ENCODE measurements around the gene ZNF280C.

Gene ZNF280C

DNA sequence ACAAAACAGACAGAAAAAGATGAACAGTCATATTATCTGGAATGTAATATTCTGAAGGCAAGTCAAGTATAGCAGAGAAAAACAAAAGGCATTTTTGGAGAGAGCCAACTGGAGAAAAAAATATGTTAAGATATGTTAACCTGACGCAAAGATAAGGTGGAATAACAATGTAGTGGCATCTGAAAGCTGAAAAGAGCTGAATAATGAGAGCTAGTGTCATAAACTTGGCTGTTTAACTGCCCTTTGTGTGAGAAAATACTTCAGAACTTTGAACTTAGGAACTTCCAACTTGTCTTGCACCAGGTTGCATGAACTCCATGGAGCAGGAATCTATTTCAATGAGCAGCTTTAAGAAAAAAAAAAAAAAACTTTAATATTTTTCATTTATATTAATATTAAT is 64.1 kb downstream of the ZNF280C start:
- no peaks in the 10 kb centered on the region for H4K20me1 ChIP-seq (ENCODE audit: low read depth, low read length)
- no peaks in the 10 kb centered on the region for H3K9me3 ChIP-seq (ENCODE audit: insufficient read depth, low read length)
- no peaks in the 10 kb centered on the region for H3K9me2 ChIP-seq (replicated peaks; ENCODE audit: insufficient read depth, low read length)
- no peaks in the 10 kb centered on the region for H3K79me2 ChIP-seq (ENCODE audit: insufficient read depth, low read length)
- no peak overlapping the region for H2AFZ ChIP-seq (ENCODE audit: low read depth, low read length, severe bottlenecking)
- peaks cover 4% of the 10 kb centered on the region; the same call in 1 of the 2 replicates for H3K36me3 ChIP-seq (ENCODE audit: low read length)
- no peak overlapping the region for H3K27ac ChIP-seq (ENCODE audit: low read depth, low read length)
- no peak overlapping the region for H3K4me3 ChIP-seq (ENCODE audit: insufficient read depth, low read length, poor library complexity, severe bottlenecking)
- no peak overlapping the region for H3K4me2 ChIP-seq (ENCODE audit: low read depth, low read length, poor library complexity, severe bottlenecking)
- TF ChIP-seq EZH2phosphoT487 (conservative IDR thresholded peaks at IDR 0.05; ENCODE audit: low read length) = no peak
- TF ChIP-seq, protein P1, sequence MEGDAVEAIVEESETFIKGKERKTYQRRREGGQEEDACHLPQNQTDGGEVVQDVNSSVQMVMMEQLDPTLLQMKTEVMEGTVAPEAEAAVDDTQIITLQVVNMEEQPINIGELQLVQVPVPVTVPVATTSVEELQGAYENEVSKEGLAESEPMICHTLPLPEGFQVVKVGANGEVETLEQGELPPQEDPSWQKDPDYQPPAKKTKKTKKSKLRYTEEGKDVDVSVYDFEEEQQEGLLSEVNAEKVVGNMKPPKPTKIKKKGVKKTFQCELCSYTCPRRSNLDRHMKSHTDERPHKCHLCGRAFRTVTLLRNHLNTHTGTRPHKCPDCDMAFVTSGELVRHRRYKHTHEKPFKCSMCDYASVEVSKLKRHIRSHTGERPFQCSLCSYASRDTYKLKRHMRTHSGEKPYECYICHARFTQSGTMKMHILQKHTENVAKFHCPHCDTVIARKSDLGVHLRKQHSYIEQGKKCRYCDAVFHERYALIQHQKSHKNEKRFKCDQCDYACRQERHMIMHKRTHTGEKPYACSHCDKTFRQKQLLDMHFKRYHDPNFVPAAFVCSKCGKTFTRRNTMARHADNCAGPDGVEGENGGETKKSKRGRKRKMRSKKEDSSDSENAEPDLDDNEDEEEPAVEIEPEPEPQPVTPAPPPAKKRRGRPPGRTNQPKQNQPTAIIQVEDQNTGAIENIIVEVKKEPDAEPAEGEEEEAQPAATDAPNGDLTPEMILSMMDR (IDR thresholded peaks at IDR 0.05; ENCODE audit: insufficient read depth, low read length, poor library complexity, severe bottlenecking) = no peak
- no peaks in the 10 kb centered on the region for H3K27me3 ChIP-seq (ENCODE audit: low read length)
- H3F3A ChIP-seq (ENCODE audit: insufficient read depth) = no peaks in the 10 kb centered on the region; the same call in 1 of the 2 replicates
- no peak overlapping the region for H3K9ac ChIP-seq (ENCODE audit: low read length)

DNA sequence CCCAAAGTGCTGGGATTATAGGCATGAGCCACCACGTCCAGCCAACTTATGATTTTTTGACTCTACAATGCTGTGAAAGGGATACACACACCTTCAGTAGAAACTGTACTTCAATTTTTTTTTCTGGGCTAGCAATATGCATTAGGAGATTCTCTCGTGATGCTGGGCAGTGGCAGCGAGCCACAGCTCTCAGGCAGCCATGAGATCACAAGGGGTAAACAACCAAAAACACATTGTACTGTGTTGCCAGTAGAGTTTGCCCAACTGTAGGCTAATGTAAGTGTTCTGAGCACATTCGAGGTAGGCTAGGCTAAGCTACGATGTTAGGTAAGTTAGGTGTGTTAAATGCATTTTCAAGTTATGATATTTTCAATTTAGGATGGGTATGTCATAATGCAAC is 71.2 kb downstream of the ZNF280C start:
- Histone ChIP-seq H3K4me2 (ENCODE audit: low read depth, low read length, poor library complexity, severe bottlenecking) (no peak overlapping the region), H2AFZ (ENCODE audit: low read depth, low read length, severe bottlenecking) (no peak overlapping the region), H3K27ac (ENCODE audit: low read depth, low read length) (no peak overlapping the region), H3K79me2 (ENCODE audit: insufficient read depth, low read length) (no peaks in the 10 kb centered on the region), H3K4me3 (ENCODE audit: insufficient read depth, low read length, poor library complexity, severe bottlenecking) (no peak overlapping the region), H3K27me3 (ENCODE audit: low read length) (no peaks in the 10 kb centered on the region), H3K9ac (ENCODE audit: low read length) (no peak overlapping the region), H3K9me3 (ENCODE audit: insufficient read depth, low read length) (no peaks in the 10 kb centered on the region), H3F3A (ENCODE audit: insufficient read depth) (no peaks in the 10 kb centered on the region), H3K36me3 (ENCODE audit: low read length) (no peaks in the 10 kb centered on the region; the same call in 1 of the 2 replicates), H3K9me2 (replicated peaks; ENCODE audit: insufficient read depth, low read length) (no peaks in the 10 kb centered on the region), H4K20me1 (ENCODE audit: low read depth, low read length) (no peaks in the 10 kb centered on the region)
- TF ChIP-seq, protein P1 (IDR thresholded peaks at IDR 0.05; ENCODE audit: insufficient read depth, low read length, poor library complexity, severe bottlenecking) = no peak
- TF ChIP-seq EZH2phosphoT487 (conservative IDR thresholded peaks at IDR 0.05; ENCODE audit: low read length) = no peak

DNA sequence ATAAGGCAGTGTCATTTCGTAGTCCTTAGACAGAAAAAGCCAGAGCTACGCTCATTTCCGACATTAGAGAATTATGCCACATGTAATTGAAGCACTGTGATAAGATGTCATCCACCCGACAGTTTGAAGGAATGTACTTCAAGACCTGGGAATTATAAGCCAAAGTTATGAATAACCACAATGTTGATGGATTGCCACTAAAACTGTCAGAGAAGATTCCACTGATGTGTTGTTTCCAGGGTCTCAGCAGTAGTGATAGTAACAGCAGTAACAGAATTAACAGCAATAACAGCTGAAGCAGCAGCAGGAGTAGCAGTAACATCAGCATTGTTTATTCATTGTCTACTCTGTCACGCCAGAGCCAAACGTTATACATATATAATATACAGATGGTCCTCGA is 72.2 kb downstream of the ZNF280C start:
- H3F3A ChIP-seq (ENCODE audit: insufficient read depth) = no peaks in the 10 kb centered on the region
- no peak overlapping the region for H3K4me3 ChIP-seq (ENCODE audit: insufficient read depth, low read length, poor library complexity, severe bottlenecking)
- H3K9me2 ChIP-seq (replicated peaks; ENCODE audit: insufficient read depth, low read length) = no peaks in the 10 kb centered on the region
- no peaks in the 10 kb centered on the region for H3K27me3 ChIP-seq (ENCODE audit: low read length)
- no peak overlapping the region for H3K9ac ChIP-seq (ENCODE audit: low read length)
- H3K9me3 ChIP-seq (ENCODE audit: insufficient read depth, low read length) = no peaks in the 10 kb centered on the region
- no peaks in the 10 kb centered on the region for H4K20me1 ChIP-seq (ENCODE audit: low read depth, low read length)
- H3K36me3 ChIP-seq (ENCODE audit: low read length) = no peaks in the 10 kb centered on the region; the same call in 1 of the 2 replicates
- H3K4me2 ChIP-seq (ENCODE audit: low read depth, low read length, poor library complexity, severe bottlenecking) = no peak overlapping the region
- H3K27ac ChIP-seq (ENCODE audit: low read depth, low read length) = no peak overlapping the region
- H3K79me2 ChIP-seq (ENCODE audit: insufficient read depth, low read length) = no peaks in the 10 kb centered on the region
- H2AFZ ChIP-seq (ENCODE audit: low read depth, low read length, severe bottlenecking) = no peak overlapping the region
- TF ChIP-seq, protein P1 (IDR thresholded peaks at IDR 0.05; ENCODE audit: insufficient read depth, low read length, poor library complexity, severe bottlenecking) = no peak
- no peak for TF ChIP-seq EZH2phosphoT487 (conservative IDR thresholded peaks at IDR 0.05; ENCODE audit: low read length)
